MCF 10A (cell line): Measurements from ENCODE around the gene TCF12. TPM values are rescaled to one million over a fixed set of nuclear protein-coding genes. Genes with fewer than 3 reads are reported as not detected.
A peak's percentile ranks its signal among the peaks of the same experiment; 100 is the strongest.

Source experiments
- BruUV-seq: library from RNA; stranded (reverse); fragments of 400-500 nt; replicated peaks from 2 replicates; lab custom pipeline; 2021; lab: Mats Ljungman, UMichigan
- CTCF ChIA-PET: fragments of 300-600 bp; sonication (Branson Sonifier 250); formaldehyde crosslinking; extraction: SDS; loops from one replicate; lab custom pipeline; 2021; ENCODE audit warnings: antibody characterized with exemption, inconsistent platforms; lab: Yijun Ruan, JAX
- POLR2A ChIA-PET: fragments of 300-600, 350-650 bp; sonication (Branson Sonifier 250); formaldehyde crosslinking; extraction: SDS; loops from one replicate; lab custom pipeline; 2020; ENCODE audit warnings: antibody characterized with exemption, inconsistent platforms; lab: Yijun Ruan, JAX
- DNase-seq: peaks from one replicate; pipeline ENCODE4 v3.0.0-alpha.2; 2018; ENCODE audit not compliant: unreplicated experiment
- H3K27ac Mint-ChIP-seq: one replicate; pipeline ENCODE4 v1.8.0; 2022; ENCODE audit warnings: mild to moderate bottlenecking, low read depth, mixed read lengths; ENCODE audit not compliant: unreplicated experiment
- H3K27me3 Mint-ChIP-seq: one replicate; pipeline ENCODE4 v1.8.0; 2022; ENCODE audit warnings: mixed read lengths; ENCODE audit not compliant: insufficient read depth, unreplicated experiment
- H3K36me3 Mint-ChIP-seq: one replicate; pipeline ENCODE4 v1.8.0; 2022; ENCODE audit warnings: mild to moderate bottlenecking, moderate library complexity, mixed read lengths; ENCODE audit not compliant: insufficient read depth, unreplicated experiment
- H3K4me1 Mint-ChIP-seq: one replicate; pipeline ENCODE4 v1.8.0; 2022; ENCODE audit warnings: mixed read lengths; ENCODE audit not compliant: insufficient read depth, unreplicated experiment
- H3K4me3 Mint-ChIP-seq: one replicate; pipeline ENCODE4 v1.8.0; 2022; ENCODE audit warnings: mild to moderate bottlenecking, moderate library complexity, mixed read lengths; ENCODE audit not compliant: unreplicated experiment
- H3K9me3 Mint-ChIP-seq: one replicate; pipeline ENCODE4 v1.8.0; 2022; ENCODE audit warnings: mixed read lengths; ENCODE audit not compliant: unreplicated experiment
- CTCF ChIP-seq: fragments of 200-600 bp; IDR thresholded peaks from one replicate; pipeline ENCODE4 v1.8.0; 2022; ENCODE audit warnings: antibody characterized with exemption, mild to moderate bottlenecking; ENCODE audit not compliant: unreplicated experiment
- intact Hi-C: fragments of 100-400 bp; cut with micrococcal nuclease; formaldehyde crosslinking; loops from 2 replicates; pipeline ENCODE4 v1.14.1; 2022
- total RNA-seq: library from RNA; stranded (reverse); gene quantifications from 2 replicates; pipeline ENCODE4 v1.2.3, GENCODE V29; 2022

The TCF12 gene
- total RNA-seq, 1 experiment from 2014 or later: 140 TPM

- Mint-ChIP-seq H3K9me3 (no peaks in the 10 kb centered on the region), H3K4me3 (no peak overlapping the region), H3K4me1 (peaks cover 32% of the 10 kb centered on the region), H3K27ac (no peak overlapping the region), H3K36me3 (peaks cover 5% of the 10 kb centered on the region), H3K27me3 (no peaks in the 10 kb centered on the region)
- no peak for DNase-seq
- ChIA-PET CTCF (no interaction called here), POLR2A (interaction anchor here (0.7 to 1.0 kb wide), 2 partner anchors 29 to 33 kb away, joined by 3 read pairs; no protein-coding TSS in a partner anchor)
- intact Hi-C loops: no loop called here
- no TSS peak for BruUV-seq
- no peak for TF ChIP-seq CTCF
Measured at GRCh38 chr15:57059026-57059660, 140.7 kb downstream of the TCF12 start.

GRCh38 chr15:57060799-57061198, 142.4 kb downstream of the TCF12 start:
- POLR2A ChIA-PET: interaction anchor here (0.8 to 1.2 kb wide), 2 partner anchors 14 to 37 kb away, joined by 3 to 4 read pairs; no protein-coding TSS in a partner anchor
- DNase-seq: peak; percentile 31
- CTCF ChIA-PET: interaction anchor here (0.8 to 1.4 kb wide), 3 partner anchors 31 to 153 kb away, joined by 4 to 5 read pairs (median 4); no protein-coding TSS in a partner anchor
- peaks cover 32% of the 10 kb centered on the region for H3K4me1 Mint-ChIP-seq
- no peak for TF ChIP-seq CTCF
- BruUV-seq: no TSS peak
- no peaks in the 10 kb centered on the region for H3K27me3 Mint-ChIP-seq
- H3K4me3 Mint-ChIP-seq: no peak overlapping the region
- no peaks in the 10 kb centered on the region for H3K9me3 Mint-ChIP-seq
- intact Hi-C loops: no loop called here
- H3K36me3 Mint-ChIP-seq: peaks cover 5% of the 10 kb centered on the region
- no peak overlapping the region for H3K27ac Mint-ChIP-seq

- Mint-ChIP-seq H3K4me3 (no peak overlapping the region), H3K27ac (no peak overlapping the region), H3K9me3 (no peaks in the 10 kb centered on the region), H3K4me1 (peaks cover 32% of the 10 kb centered on the region), H3K27me3 (no peaks in the 10 kb centered on the region), H3K36me3 (peaks cover 5% of the 10 kb centered on the region)
- POLR2A ChIA-PET: interaction anchor here (0.8 to 1.2 kb wide), 2 partner anchors 14 to 37 kb away, joined by 3 to 4 read pairs; no protein-coding TSS in a partner anchor
- BruUV-seq: no TSS peak
- no peak for DNase-seq
- intact Hi-C loops: no loop called here
- no peak for TF ChIP-seq CTCF
- CTCF ChIA-PET: interaction anchor here (0.8 to 1.4 kb wide), 3 partner anchors 31 to 152 kb away, joined by 4 to 5 read pairs (median 4); no protein-coding TSS in a partner anchor
Measured at GRCh38 chr15:57061281-57061680, 142.8 kb downstream of the TCF12 start.

GRCh38 chr15:57061696-57062095, 143.3 kb downstream of the TCF12 start:
- Mint-ChIP-seq H3K27ac (no peak overlapping the region), H3K36me3 (peaks cover 5% of the 10 kb centered on the region), H3K4me3 (no peak overlapping the region), H3K9me3 (no peaks in the 10 kb centered on the region), H3K4me1 (peaks cover 32% of the 10 kb centered on the region), H3K27me3 (no peaks in the 10 kb centered on the region)
- DNase-seq: no peak
- POLR2A ChIA-PET: interaction anchor here (0.7 kb wide), 1 partner anchor 99 kb away, joined by 3 read pairs; no protein-coding TSS in a partner anchor
- no peak for TF ChIP-seq CTCF
- BruUV-seq: no TSS peak
- intact Hi-C loops: no loop called here
- CTCF ChIA-PET: interaction anchor here (0.8 to 1.4 kb wide), 2 partner anchors 71 to 152 kb away, joined by 4 to 5 read pairs; no protein-coding TSS in a partner anchor
